ENCODE measurements around the gene SENP7. TPM values are rescaled to one million over a fixed set of nuclear protein-coding genes. Genes with fewer than 3 reads are reported as not detected.

The SENP7 gene
- polyA plus RNA-seq, 1 donor from 2014 or later = 273 TPM

- H3K4me3 ChIP-seq (ENCODE audit: low read length) = no peak overlapping the region
- no peaks in the 10 kb centered on the region for H3K9me3 ChIP-seq (ENCODE audit: low read length)
- no peak overlapping the region for H3K9ac ChIP-seq (ENCODE audit: low read length)
- H3K9me2 ChIP-seq (ENCODE audit: insufficient read depth, low read length) = no peaks in the 10 kb centered on the region
- H4K20me1 ChIP-seq (ENCODE audit: insufficient read depth) = no peaks in the 10 kb centered on the region
- peaks cover 7% of the 10 kb centered on the region for H3K79me2 ChIP-seq (replicated peaks; ENCODE audit: insufficient read depth, low read length)
- H3K27ac ChIP-seq (ENCODE audit: low read length) = no peak overlapping the region
- H3K36me3 ChIP-seq (ENCODE audit: insufficient read depth, low read length) = no peaks in the 10 kb centered on the region
- TF ChIP-seq REST (IDR thresholded peaks at IDR 0.05; ENCODE audit: borderline replicate concordance) (no peak), SMC3 (conservative IDR thresholded peaks at IDR 0.05; ENCODE audit: poor library complexity) (no peak), POLR2AphosphoS5 (IDR thresholded peaks at IDR 0.05) (no peak), RAD21 (conservative IDR thresholded peaks at IDR 0.05) (no peak), EP300 (conservative IDR thresholded peaks at IDR 0.05; ENCODE audit: poor library complexity, severe bottlenecking) (no peak), CTCF (IDR thresholded peaks at IDR 0.05; ENCODE audit: poor library complexity, severe bottlenecking) (no peak), TAF1 (IDR thresholded peaks at IDR 0.05; ENCODE audit: low read depth) (no peak), EZH2 (IDR thresholded peaks at IDR 0.05; ENCODE audit: borderline replicate concordance, insufficient read depth, low read length, poor library complexity, severe bottlenecking) (no peak), MXI1 (conservative IDR thresholded peaks at IDR 0.05; ENCODE audit: poor library complexity, severe bottlenecking) (no peak)
- no peaks in the 10 kb centered on the region for H3K27me3 ChIP-seq (ENCODE audit: insufficient read depth, low read depth, low read length)
- H3K4me2 ChIP-seq (ENCODE audit: low read length) = no peak overlapping the region
- H2AFZ ChIP-seq (ENCODE audit: low read depth, low read length) = no peak overlapping the region
- H3F3A ChIP-seq (ENCODE audit: insufficient read depth, low read length, poor library complexity, severe bottlenecking) = no peaks in the 10 kb centered on the region
These were observed 99.4 kb downstream of the SENP7 start for GRCh38 chr3:101413656-101414055.

GRCh38 chr3:101391413-101391950, 121.5 kb downstream of the SENP7 start:
- no peaks in the 10 kb centered on the region for H3F3A ChIP-seq (ENCODE audit: insufficient read depth, low read length, poor library complexity, severe bottlenecking)
- no peak overlapping the region for H3K4me3 ChIP-seq (ENCODE audit: low read length)
- H3K4me2 ChIP-seq (ENCODE audit: low read length) = no peak overlapping the region
- no peaks in the 10 kb centered on the region for H3K27me3 ChIP-seq (ENCODE audit: insufficient read depth, low read depth, low read length)
- peaks cover 45% of the 10 kb centered on the region for H3K79me2 ChIP-seq (replicated peaks; ENCODE audit: insufficient read depth, low read length)
- no peak overlapping the region for H3K9ac ChIP-seq (ENCODE audit: low read length)
- no peak for TF ChIP-seq EP300 (conservative IDR thresholded peaks at IDR 0.05; ENCODE audit: poor library complexity, severe bottlenecking)
- TF ChIP-seq TAF1 (IDR thresholded peaks at IDR 0.05; ENCODE audit: low read depth) = no peak
- TF ChIP-seq MXI1 (conservative IDR thresholded peaks at IDR 0.05; ENCODE audit: poor library complexity, severe bottlenecking) = no peak
- TF ChIP-seq REST (IDR thresholded peaks at IDR 0.05; ENCODE audit: borderline replicate concordance) = no peak
- no peak for TF ChIP-seq POLR2AphosphoS5 (IDR thresholded peaks at IDR 0.05)
- no peak for TF ChIP-seq CTCF (IDR thresholded peaks at IDR 0.05; ENCODE audit: poor library complexity, severe bottlenecking)
- TF ChIP-seq RAD21 (conservative IDR thresholded peaks at IDR 0.05) = no peak
- no peak for TF ChIP-seq SMC3 (conservative IDR thresholded peaks at IDR 0.05; ENCODE audit: poor library complexity)
- no peak for TF ChIP-seq EZH2 (IDR thresholded peaks at IDR 0.05; ENCODE audit: borderline replicate concordance, insufficient read depth, low read length, poor library complexity, severe bottlenecking)
- no peaks in the 10 kb centered on the region for H3K9me2 ChIP-seq (ENCODE audit: insufficient read depth, low read length)
- no peaks in the 10 kb centered on the region for H4K20me1 ChIP-seq (ENCODE audit: insufficient read depth)
- no peak overlapping the region for H3K27ac ChIP-seq (ENCODE audit: low read length)
- H3K9me3 ChIP-seq (ENCODE audit: low read length) = no peaks in the 10 kb centered on the region
- H2AFZ ChIP-seq (ENCODE audit: low read depth, low read length) = no peak overlapping the region
- H3K36me3 ChIP-seq (ENCODE audit: insufficient read depth, low read length) = peaks cover 26% of the 10 kb centered on the region

Measured in neural cell (in vitro differentiated cells).